CD4-positive, CD25-positive, alpha-beta regulatory T cell (primary cell): ENCODE data around the gene SPAST. TPM values are rescaled to one million over a fixed set of nuclear protein-coding genes. Genes with fewer than 3 reads are reported as not detected.
"Not testable (repeated sequence)": the region's sequence is repeated elsewhere in the genome, so short reads cannot be mapped to it uniquely, and the experiment has no call there.

Experiments used
- ATAC-seq, 2 donors: fragments of 150-1000 bp; cut with Tn5 transposase; one replicate each; pipeline ENCODE4 v1.10.0; 2021; ENCODE audit warnings: low read depth in 2 of 2, moderate number of reproducible peaks in 2 of 2, moderate library complexity in 1 of 2
- DNase-seq, 3 donors: peaks; one replicate each; pipeline versions ENCODE4 v3.0.0 to v3.0.0-alpha.2; 2012 to 2022; ENCODE audit warnings: mixed read lengths in 1 of 3
- H3K27ac ChIP-seq: one replicate; pipeline ENCODE4 v1.7.0; 2013; ENCODE audit warnings: mild to moderate bottlenecking, low read length; ENCODE audit not compliant: insufficient read depth, poor library complexity, severe bottlenecking
- H3K27me3 ChIP-seq: one replicate; pipeline ENCODE4 v1.7.0; 2013; ENCODE audit warnings: low read length; ENCODE audit not compliant: control insufficient read depth, insufficient read depth
- H3K36me3 ChIP-seq: one replicate; pipeline ENCODE4 v1.7.0; 2013; ENCODE audit warnings: mild to moderate bottlenecking, low read length, moderate library complexity; ENCODE audit not compliant: control insufficient read depth, insufficient read depth
- H3K4me1 ChIP-seq: 2 replicates; pipeline ENCODE4 v1.7.0; 2013; ENCODE audit warnings: mild to moderate bottlenecking, low read length; ENCODE audit not compliant: insufficient read depth, control insufficient read depth, poor library complexity, severe bottlenecking
- H3K4me3 ChIP-seq: one replicate; pipeline ENCODE4 v1.7.0; 2013; ENCODE audit warnings: low read depth, mild to moderate bottlenecking, low read length, moderate library complexity
- H3K9me3 ChIP-seq, 2 experiments: 1 replicate in 1 of 2; 2 replicates in 1 of 2; pipeline ENCODE4 v1.7.0; 2013; ENCODE audit warnings: low read length in 2 of 2, mild to moderate bottlenecking in 1 of 2, moderate library complexity in 1 of 2; ENCODE audit not compliant: control insufficient read depth in 2 of 2
- H3K27ac Mint-ChIP-seq, 3 donors: one replicate each; pipeline ENCODE4 v1.8.0; 2020 to 2022; ENCODE audit warnings: mild to moderate bottlenecking in 3 of 3, mixed read lengths in 3 of 3, moderate library complexity in 2 of 3
- H3K27me3 Mint-ChIP-seq: one replicate; pipeline ENCODE4 v1.8.0; 2022; ENCODE audit warnings: mild to moderate bottlenecking, mixed read lengths
- H3K36me3 Mint-ChIP-seq: one replicate; pipeline ENCODE4 v1.8.0; 2020; ENCODE audit warnings: mixed read lengths
- H3K4me1 Mint-ChIP-seq, 4 donors: one replicate each; pipeline ENCODE4 v1.8.0; 2020 to 2022; ENCODE audit warnings: mixed read lengths in 4 of 4, mild to moderate bottlenecking in 1 of 4
- H3K4me3 Mint-ChIP-seq, 4 donors: one replicate each; pipeline ENCODE4 v1.8.0; 2020 to 2022; ENCODE audit warnings: mild to moderate bottlenecking in 4 of 4, mixed read lengths in 4 of 4, moderate library complexity in 3 of 4
- H3K9me3 Mint-ChIP-seq, 7 donors: one replicate each; pipeline ENCODE4 v1.8.0; 2020 to 2022; ENCODE audit warnings: mixed read lengths in 7 of 7, mild to moderate bottlenecking in 3 of 7, moderate library complexity in 2 of 7
- polyA plus RNA-seq, 4 donors: library from polyadenylated mRNA; unstranded; fragments of 300-500 nt; fragmentation: Illumina TruSeq; gene quantifications; one replicate each; pipeline ENCODE4 v1.2.3, GENCODE V29; 2021
- total RNA-seq: library from RNA; stranded (reverse); gene quantifications from one replicate; pipeline ENCODE4 v1.2.3, GENCODE V29; 2022

SPAST gene
- total and polyA plus RNA-seq, 5 donors from 2014 or later = 14.2 to 20.2 (median 16.4) TPM

DNA sequence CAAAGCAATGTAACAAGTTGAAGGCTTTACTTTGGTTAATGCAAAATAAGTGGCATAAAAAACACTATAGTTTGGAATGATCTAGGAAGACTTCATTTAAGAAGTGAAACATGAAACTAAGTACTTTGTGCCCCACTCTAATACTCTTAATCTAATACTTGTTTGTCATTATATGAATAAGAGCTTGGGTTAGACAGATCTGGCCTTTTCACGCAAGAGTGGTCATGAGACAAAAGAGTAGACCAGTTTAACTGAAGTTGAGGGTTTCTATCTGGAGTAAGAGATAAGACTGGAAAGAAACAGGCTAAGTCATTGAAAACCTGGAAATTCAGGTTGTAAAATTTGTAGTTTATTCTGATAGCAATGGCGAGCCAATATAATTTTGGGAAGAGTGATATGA is 105.2 kb downstream of the SPAST start:
- H3K4me1 ChIP-seq = peaks cover 15% of the 10 kb centered on the region
- no peak overlapping the region for H3K27ac ChIP-seq
- DNase-seq = no peak
- no peak overlapping the region for H3K4me3 ChIP-seq
- H3K9me3 ChIP-seq = no peaks in the 10 kb centered on the region
- Mint-ChIP-seq H3K36me3 (peaks cover 18% of the 10 kb centered on the region), H3K9me3 (no peaks in the 10 kb centered on the region), H3K4me3 (peak overlapping the region in 1 of 4 donors; percentile 37), H3K4me1 (peaks cover 34 to 63% (median 52%) of the 10 kb centered on the region in 4 donors), H3K27me3 (no peaks in the 10 kb centered on the region), H3K27ac (peak overlapping the region in 1 of 3 donors; percentile 23)
- H3K27me3 ChIP-seq = no peaks in the 10 kb centered on the region
- peaks cover 24% of the 10 kb centered on the region for H3K36me3 ChIP-seq
- no peak for ATAC-seq

DNA sequence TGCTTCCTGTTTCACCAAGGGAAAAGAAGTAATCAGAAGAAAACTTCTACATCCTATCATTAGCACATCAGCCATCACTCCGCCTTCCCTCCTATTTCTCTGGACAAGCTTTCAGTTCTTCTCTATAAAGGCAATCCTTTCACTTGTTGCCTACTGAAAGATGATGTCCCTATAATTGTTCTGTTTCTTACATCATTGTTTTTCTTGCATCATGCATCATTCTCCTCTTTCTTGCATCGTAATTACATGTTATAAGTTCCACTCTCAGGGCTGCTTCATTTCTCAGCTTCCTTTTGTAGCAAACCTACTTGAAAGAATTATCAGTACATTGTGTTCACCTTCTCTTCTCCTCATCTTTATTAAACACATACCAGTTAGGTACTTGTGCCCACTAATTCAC is 109.5 kb downstream of the SPAST start:
- H3K36me3 ChIP-seq = peaks cover 55% of the 10 kb centered on the region
- Mint-ChIP-seq H3K27me3 (no peaks in the 10 kb centered on the region), H3K4me3 (peak overlapping the region in 1 of 4 donors; percentile 69), H3K27ac (peak overlapping the region in 1 of 3 donors; percentile 89), H3K9me3 (no peaks in the 10 kb centered on the region), H3K4me1 (peaks cover 16 to 37% (median 33%) of the 10 kb centered on the region in 4 donors), H3K36me3 (peaks cover 28% of the 10 kb centered on the region)
- no peaks in the 10 kb centered on the region for H3K4me1 ChIP-seq
- no peak for DNase-seq
- H3K4me3 ChIP-seq = no peak overlapping the region
- H3K27ac ChIP-seq = no peak overlapping the region
- H3K27me3 ChIP-seq = no peaks in the 10 kb centered on the region
- no peaks in the 10 kb centered on the region for H3K9me3 ChIP-seq
- ATAC-seq = no peak

DNA sequence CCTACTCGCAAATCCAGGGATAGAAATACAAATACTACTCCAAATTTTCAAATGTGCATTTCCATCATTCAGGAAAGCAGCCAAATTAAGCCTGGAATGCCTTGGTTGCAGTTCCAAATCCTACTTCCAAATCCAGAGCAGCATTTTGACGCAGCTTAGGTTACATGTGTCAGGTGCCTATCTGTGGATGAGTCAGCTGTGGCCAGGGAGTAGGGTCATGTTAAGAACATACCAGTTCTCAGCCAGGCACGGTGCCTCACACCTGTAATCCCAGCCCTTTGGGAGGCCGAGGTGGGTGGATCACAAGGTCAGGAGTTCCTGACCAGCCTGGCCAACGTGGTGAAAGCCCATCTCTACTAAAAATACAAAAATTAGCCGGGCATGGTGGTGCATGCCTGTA is 119.3 kb downstream of the SPAST start:
- Mint-ChIP-seq H3K4me3 (peak overlapping the region in 1 of 4 donors; percentile 31), H3K27ac (no peak overlapping the region), H3K36me3 (peaks cover 30% of the 10 kb centered on the region), H3K9me3 (no peaks in the 10 kb centered on the region), H3K4me1 (peaks cover 7 to 14% (median 11%) of the 10 kb centered on the region in 4 donors), H3K27me3 (no peaks in the 10 kb centered on the region)
- H3K27ac ChIP-seq = no peak overlapping the region
- ATAC-seq (no peak), DNase-seq (no peak)
- H3K4me1 ChIP-seq = peaks cover under 1% of the 10 kb centered on the region
- H3K36me3 ChIP-seq = peaks cover 52% of the 10 kb centered on the region
- no peak overlapping the region for H3K4me3 ChIP-seq
- no peaks in the 10 kb centered on the region for H3K27me3 ChIP-seq
- H3K9me3 ChIP-seq = no peaks in the 10 kb centered on the region

DNA sequence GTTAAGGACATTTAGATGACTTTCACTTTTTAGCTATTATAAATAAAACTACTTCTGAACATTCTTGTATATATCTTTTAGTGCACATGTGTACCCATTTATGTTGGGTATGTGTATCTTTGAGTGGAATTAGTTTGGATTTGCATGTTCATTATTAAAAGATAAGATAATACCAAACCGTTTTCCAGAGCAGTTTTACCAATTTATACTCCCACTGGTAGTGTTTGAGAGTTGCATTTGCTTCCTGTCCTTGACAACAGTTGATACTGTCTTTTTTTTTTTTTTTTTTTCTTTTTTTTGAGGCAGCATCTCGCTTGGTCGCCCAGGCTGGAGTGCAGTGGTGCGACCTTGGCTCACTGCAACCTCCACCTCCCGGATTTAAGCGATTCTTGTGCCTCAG is 125.7 kb downstream of the SPAST start:
- Mint-ChIP-seq H3K27me3 (no peaks in the 10 kb centered on the region), H3K36me3 (peaks cover 23% of the 10 kb centered on the region), H3K4me1 (peaks cover 30 to 53% (median 40%) of the 10 kb centered on the region in 4 donors), H3K4me3 (peak overlapping the region; percentile 8 to 66 (median 40)), H3K27ac (peak overlapping the region; percentile 74 to 90 (median 79)), H3K9me3 (peaks cover 0 to 2% (median 0%) of the 10 kb centered on the region in 7 donors)
- no peak for ATAC-seq
- H3K27me3 ChIP-seq = no peaks in the 10 kb centered on the region
- no peaks in the 10 kb centered on the region for H3K9me3 ChIP-seq
- DNase-seq = peak in 1 of 3 donors; percentile 29
- H3K4me3 ChIP-seq = peak overlapping the region; percentile 49
- H3K27ac ChIP-seq = peak overlapping the region; percentile 70
- peaks cover 46% of the 10 kb centered on the region for H3K4me1 ChIP-seq
- H3K36me3 ChIP-seq = peaks cover 32% of the 10 kb centered on the region

- Mint-ChIP-seq H3K4me1 (peaks cover 27 to 50% (median 36%) of the 10 kb centered on the region in 4 donors), H3K27ac (peak overlapping the region; percentile 82 to 89 (median 83)), H3K36me3 (peaks cover 15% of the 10 kb centered on the region), H3K9me3 (peaks cover 0 to 2% (median 0%) of the 10 kb centered on the region in 7 donors), H3K27me3 (no peaks in the 10 kb centered on the region), H3K4me3 (peak overlapping the region; percentile 22 to 61 (median 38))
- peak overlapping the region; percentile 42 for H3K4me3 ChIP-seq
- no peaks in the 10 kb centered on the region for H3K9me3 ChIP-seq
- peaks cover 46% of the 10 kb centered on the region for H3K4me1 ChIP-seq
- H3K27me3 ChIP-seq = no peaks in the 10 kb centered on the region
- peak in 1 of 3 donors; percentile 32 for DNase-seq
- ATAC-seq = no peak
- peak overlapping the region; percentile 60 for H3K27ac ChIP-seq
- peaks cover 24% of the 10 kb centered on the region for H3K36me3 ChIP-seq
Observed at GRCh38 chr2:32192418-32192817, 129.1 kb downstream of the SPAST start.

DNA sequence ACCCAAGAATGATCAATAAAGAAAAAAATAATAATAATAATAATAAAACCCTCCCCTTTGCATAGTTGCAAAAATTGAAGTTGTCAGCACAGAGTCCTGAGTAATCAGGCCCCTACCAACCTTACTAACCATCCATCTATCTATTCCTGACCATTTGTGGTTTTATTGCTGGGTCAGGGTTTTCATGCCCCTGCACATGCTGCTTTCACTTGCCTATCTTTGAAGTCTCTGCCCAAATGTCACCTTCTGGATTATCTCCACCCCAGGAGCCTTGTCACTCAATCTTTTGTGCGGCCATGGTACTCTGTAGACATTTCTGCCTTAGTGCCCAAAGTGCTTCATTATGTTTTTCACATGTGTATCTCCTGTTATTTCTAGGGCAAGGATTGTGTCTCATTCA is 137.5 kb downstream of the SPAST start:
- DNase-seq (no peak), ATAC-seq (no peak)
- Histone ChIP-seq H3K9me3 (no peaks in the 10 kb centered on the region), H3K4me1 (no peaks in the 10 kb centered on the region), H3K36me3 (peaks cover 33% of the 10 kb centered on the region), H3K27ac (no peak overlapping the region), H3K4me3 (no peak overlapping the region), H3K27me3 (no peaks in the 10 kb centered on the region)
- no peaks in the 10 kb centered on the region for H3K27me3 Mint-ChIP-seq
- peaks cover 46% of the 10 kb centered on the region for H3K36me3 Mint-ChIP-seq
- no peak overlapping the region for H3K4me3 Mint-ChIP-seq
- peaks cover 3 to 13% (median 12%) of the 10 kb centered on the region in 4 donors for H3K4me1 Mint-ChIP-seq
- H3K27ac Mint-ChIP-seq = peak overlapping the region in 1 of 3 donors; percentile 77
- H3K9me3 Mint-ChIP-seq = no peaks in the 10 kb centered on the region

DNA sequence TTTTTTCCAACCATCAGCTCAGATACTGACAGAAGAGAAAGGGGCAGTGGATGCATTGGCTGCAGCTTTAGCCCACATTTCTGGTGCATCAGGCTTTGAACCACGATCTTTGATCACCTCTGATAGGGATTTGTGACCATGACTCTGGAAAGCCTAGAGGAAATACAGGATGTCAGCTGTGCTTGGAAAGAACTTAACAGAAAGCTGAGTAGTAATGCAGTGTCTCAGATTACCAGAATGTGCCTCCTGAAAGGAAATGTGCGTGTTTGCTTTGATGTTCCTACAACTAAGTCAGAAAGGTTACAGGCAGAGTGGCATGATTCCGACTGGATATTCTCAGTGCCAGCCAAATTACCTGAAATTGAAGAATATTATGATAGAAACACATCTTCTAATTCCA is 140.1 kb downstream of the SPAST start:
- not testable (repeated sequence) for H3K9me3 Mint-ChIP-seq, H3K27me3 Mint-ChIP-seq, H3K27ac ChIP-seq, H3K4me3 Mint-ChIP-seq, H3K27ac Mint-ChIP-seq, H3K4me1 Mint-ChIP-seq, H3K4me1 ChIP-seq, DNase-seq, ATAC-seq, H3K27me3 ChIP-seq, H3K4me3 ChIP-seq, H3K9me3 ChIP-seq
- H3K36me3 ChIP-seq = peaks cover 17% of the 10 kb centered on the region
- peaks cover 35% of the 10 kb centered on the region for H3K36me3 Mint-ChIP-seq
